HG02642 (cell line): ENCODE measurements around the gene SBNO1.
"Not testable (repeated sequence)": the region's sequence is repeated elsewhere in the genome, so short reads cannot be mapped to it uniquely, and the experiment has no call there.

Experiments used
- ATAC-seq: cut with Tn5 transposase; IDR thresholded peaks from one replicate; pipeline ENCODE4 v1.9.1; 2021; ENCODE audit warnings: mild to moderate bottlenecking; ENCODE audit not compliant: unreplicated experiment, poor library complexity

The SBNO1 gene

DNA sequence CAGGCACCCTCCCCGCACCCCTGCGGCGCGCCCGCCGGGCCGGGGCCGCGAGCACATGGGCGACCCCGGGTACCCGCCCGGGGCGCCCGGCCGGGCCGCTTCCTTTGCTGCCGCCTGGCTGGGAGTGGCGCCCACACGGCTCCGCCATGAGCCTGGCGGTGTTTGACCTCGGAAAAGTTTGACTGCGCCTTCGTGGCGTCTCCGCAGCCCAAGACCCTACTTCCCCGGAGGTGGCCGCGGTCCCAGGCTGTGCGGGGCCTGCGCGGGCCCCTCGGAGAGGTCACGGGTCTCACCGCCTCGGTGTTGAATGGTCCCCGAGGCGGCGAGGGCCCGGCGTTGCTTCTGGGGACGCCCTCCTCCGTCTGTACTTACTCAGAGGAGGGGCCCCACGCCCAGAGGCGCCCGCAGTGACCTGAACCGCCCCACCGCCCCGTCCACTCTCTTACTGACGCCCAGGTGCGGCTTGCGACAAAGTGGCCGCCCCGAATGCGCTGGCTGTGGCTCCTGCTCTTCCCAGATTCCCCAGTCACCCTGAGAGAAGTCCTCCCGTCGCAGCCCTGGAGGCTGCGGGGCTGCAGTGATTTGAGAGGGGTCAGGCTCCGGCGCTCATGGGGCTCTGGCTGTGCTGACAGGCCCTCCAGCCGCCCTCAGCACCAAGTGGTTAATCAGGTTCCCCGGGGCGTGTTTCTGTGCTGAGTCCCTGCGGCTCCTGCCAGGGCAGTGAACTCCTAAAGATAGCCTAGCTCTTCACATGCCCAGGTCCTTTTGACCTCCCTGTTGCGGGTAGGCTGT is 25.1 kb upstream of the SBNO1 start:
- peak; percentile 25 for ATAC-seq

DNA sequence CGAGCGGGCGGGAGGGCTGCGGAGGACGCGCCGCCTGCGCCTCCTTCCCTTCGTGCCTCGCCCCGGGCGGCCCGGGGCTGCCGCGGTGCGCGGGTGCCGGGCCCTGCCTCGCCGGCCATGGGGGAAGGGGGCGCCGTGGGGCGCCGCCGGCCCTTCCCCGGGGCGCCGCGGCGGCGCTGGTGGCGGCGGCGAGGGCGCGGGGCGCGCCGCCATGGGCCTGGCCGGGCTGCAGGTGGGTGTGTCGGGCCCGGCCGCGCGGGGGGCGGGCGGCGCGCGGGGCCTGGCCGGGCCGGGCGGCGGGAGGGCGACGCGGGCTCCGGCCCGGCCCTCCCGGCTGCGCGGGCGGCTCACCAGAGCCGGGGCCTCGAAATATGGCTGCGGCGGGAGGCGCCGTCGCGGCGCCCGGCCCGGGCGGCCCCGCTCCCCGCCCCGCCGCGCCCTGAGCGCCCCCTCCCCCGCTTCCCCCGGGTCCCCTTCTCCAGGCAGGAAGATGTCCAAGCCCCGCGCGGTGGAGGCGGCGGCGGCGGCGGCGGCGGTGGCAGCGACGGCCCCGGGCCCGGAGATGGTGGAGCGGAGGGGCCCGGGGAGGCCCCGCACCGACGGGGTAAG is 24.4 kb upstream of the SBNO1 start:
- ATAC-seq, result no peak

DNA sequence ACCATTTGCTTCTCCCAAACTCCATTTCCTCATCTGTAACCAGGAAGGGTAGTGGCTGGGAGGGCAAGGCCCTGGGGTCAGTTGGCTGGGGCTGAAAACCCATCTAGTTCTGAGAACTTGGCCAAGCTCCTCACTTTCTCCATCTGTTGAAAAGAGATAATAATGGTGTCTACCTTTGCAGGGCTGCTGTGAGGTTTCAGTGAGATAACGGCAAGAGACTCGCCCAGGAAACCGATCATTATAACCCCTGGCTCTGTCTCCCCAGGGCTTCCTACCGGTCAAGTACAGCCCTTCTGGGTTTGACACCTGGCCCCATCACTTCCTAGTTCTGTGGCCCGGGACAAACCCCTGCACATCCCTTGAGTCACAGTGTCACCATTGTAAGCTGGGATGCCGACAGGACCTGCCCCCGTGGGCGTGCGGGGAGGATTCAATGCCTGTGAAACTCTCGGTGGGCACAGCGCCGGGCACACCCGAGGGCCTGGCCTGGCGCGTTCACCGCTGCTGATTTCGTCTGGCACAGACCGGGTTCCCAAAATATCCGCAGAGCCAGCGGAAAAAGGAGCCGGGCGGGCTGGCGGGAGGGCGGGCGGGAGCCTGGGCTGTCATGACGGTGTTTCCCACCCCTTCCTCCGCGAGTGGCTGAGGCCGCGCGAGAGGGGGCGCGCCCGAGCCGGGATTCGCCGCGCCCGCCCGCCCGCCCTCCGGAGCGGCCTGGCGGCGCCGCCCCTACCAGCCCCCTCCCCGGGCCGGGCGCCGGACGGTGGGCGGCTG is 23.7 kb upstream of the SBNO1 start:
- peak; percentile 45 for ATAC-seq

DNA sequence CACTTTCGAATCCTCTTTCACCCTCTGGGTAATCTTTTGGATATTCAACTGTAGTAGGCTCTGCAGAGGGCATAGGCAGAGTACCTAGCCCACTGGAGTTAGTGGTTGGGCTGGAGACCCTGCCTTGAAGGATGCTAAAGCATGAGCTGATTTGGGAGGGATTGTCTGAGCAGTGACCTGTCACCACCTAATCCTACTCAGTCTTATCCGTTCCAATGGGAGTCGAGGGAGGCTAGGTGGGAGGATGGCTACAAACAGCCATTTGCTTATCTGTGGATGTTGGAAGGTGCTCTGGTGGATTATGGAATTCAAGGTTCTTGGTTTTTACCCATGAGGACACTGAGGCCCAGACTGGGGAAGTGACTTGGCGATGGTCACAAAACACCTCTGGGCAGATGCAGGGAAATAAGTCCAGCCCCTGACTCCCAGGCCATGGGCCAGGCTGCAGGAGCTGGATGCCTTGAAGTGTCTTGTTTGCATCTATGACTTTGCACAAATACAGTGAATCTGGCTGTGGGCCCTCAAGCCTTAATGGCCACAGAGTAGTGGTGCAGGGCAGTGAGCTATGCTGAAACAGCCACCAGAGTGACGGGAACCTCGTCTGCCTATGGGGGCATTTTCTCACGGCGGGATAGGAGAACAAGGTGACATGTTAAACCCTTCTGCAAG is 23.0 kb upstream of the SBNO1 start:
- no peak for ATAC-seq

DNA sequence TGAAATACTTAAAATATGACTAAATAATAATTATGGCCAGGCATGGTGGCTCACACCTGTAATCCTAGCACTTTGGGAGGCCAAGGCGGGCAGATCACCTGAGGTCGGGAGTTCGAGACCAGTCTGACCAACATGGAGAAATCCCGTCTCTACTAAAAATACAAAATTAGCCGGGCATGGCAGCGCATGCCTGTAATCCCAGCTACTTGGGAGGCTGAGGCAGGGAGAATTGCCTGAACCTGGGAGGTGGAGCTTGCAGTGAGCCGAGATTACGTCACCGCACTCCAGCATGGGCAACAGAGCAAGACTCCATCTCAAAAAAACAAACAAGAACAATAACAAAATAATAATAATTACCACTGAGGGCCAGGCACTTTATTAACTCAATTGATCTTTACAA is 20.9 kb upstream of the SBNO1 start:
- not testable (repeated sequence) for ATAC-seq

DNA sequence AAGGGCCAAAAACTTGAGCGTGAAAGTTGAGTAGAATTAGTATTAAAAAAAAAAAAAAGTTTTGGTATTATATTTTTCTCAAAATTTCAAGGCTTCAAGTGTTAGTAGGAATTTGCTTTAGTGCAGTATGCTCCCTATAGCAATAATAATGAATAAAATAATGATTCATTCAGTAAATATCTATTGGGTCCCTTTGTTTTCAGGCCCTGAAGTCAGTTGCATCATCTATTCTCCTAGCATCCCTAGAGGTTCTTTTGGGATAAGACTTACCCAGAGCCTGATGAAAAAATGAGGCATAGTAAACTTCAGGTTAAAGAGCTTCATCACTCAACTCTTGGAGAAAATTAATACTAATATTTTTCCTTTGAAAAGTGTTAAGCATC is 20.3 kb upstream of the SBNO1 start:
- no peak for ATAC-seq

DNA sequence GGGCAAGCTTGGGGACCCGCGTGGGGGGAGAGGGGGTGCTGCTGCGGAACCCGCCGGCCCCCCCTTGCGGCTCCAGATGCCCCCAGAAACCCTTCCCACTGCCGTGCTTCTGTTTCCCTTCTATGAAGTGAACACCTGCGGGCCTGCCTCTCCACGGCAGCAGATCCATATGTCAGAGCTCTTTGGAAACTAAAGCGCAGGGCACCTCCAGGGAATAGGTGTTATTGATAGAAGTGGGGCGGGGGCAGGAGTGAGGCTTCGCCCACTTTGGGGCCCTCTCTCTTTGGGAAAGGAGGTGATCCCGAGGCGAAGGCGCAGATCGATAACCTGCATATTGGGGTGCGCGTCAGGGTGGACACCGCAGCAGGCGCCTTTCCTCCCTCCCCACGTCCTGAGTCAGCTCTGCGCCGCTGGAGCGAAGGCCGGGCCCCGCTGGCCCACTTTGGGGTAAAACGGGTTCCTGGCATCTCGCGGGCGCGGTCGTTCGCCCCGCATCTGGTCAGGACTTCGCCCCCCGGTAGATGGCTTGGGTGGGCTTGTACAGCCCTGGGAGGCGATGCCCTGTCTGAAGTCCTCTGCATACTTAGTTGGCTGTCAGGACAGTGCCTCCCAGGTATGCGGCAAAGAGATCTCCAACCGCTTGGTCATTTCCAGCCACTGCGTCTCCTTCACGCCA is 19.8 kb upstream of the SBNO1 start:
- ATAC-seq, result no peak

DNA sequence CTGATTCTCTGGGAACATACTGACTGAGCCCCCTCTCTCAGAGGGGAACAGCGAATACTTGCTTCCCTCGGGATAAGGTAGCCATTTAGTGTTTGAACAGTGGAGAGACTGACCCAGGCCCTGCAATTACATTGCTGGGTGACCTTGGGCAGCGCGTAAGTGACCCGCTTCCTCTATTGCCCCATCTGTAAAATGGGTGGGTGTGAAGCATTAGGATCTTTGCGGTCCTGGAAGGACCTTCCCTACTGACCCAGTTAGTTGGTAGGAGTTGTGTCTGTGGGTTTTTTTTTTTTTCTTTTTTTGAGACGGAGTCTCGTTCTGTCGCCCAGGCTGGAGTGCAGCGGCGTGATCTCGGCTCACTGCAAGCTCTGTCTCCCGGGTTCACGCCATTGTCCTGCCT is 18.0 kb upstream of the SBNO1 start:
- ATAC-seq, result no peak

DNA sequence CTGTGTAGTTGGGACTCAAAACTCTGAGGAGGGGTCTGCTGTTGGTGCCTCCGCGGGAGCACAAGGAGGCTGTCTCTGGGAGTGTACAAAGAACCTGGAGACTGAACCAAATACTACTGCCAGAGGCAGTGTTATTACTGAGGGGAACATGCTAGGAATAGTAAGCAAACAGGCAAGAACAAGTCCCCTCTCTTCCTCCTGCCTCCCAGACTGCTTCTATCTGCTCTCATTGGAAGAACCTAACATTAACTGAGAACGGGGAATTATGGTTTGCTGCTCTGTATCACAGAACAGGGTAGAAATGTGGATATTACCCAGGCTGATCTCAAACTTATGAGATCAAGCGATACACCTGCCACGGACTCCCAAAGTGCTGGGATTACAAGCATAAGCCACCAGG is 14.7 kb upstream of the SBNO1 start:
- ATAC-seq, result no peak

DNA sequence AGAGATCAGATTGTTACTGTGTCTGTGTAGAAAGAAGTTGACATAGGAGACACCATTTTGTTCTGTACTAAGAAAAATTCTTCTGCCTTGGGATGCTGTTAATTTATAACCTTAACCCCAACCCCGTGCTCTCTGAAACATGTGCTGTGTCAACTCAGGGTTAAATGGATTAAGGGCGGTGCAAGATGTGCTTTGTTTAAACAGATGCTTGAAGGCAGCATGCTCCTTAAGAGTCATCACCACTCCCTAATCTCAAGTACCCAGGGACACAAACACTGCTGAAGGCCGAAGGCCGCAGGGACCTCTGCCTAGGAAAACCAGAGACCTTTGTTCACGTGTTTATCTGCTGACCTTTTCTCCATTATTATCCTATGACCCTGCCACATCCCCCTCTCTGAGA is 7.8 kb upstream of the SBNO1 start:
- not testable (repeated sequence) for ATAC-seq

DNA sequence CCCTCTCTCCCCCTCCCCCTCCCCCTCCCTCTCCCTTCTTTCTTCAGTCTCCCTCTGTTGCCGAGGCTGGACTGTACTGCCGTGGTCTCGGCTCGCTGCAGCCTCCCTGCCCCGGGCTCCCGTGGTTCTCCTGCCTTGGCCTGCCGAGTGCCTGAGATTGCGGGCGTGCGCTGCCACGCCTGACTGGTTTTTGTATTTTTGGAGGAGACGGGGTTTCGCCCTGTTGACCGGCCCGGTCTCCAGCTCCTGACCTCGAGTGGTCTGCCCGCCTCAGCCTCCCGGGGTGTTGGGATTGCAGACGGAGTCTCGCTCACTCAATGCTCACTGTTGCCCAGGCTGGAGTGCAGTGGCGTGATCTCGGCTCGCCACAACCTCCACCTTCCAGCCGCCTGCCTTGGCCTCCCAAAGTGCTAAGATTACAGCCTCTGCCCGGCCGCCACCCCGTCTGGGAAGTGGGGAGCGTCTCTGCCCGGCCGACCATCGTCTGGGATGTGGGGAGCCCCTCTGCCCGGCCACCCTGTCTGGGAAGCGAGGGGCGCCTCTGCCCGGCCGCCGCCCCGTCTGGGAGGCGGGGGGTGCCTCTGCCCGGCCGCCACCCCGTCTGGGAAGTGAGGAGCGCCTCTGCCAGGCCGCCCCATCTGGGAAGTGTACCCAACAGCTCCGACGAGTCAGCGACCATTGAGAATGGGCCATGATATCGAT is 7.2 kb upstream of the SBNO1 start:
- not testable (repeated sequence) for ATAC-seq

DNA sequence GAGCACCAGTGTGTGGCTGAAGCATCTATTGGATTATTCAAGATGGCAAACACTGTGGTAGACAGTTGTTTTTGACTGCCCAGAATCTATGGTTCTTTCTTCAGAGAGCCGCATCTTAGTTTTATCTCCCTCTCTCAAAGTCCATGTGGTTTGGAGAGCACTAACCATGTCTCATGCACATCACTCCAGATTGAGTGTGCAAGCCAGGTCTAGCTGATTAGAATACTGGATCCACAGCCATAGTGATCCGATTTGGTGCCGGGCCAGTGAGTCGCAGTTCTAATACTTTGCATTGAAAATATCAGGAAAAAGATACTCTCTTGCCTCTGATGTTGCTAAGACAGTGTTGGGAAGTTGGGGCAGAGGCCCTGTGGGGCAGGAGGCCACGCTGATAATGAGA is 4.6 kb upstream of the SBNO1 start:
- no peak for ATAC-seq

DNA sequence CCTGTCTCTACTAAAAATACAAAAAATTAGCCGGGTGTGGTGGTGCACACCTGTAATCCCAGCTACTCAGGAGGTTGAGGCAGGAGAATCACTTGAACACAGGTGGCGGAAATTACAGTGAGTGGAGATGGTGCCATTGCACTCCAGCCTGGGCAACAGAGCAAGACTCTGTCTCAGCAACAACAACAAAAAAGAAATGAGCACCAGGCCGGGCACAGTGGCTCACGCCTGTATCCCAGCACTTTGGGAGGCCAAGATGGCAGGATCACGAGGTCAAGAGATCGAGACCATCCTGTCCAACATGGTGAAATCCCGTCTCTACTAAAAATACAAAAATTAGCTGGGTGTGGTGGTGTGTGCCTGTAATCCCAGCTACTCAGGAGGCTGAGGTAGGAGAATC is 3.8 kb upstream of the SBNO1 start:
- not testable (repeated sequence) for ATAC-seq

DNA sequence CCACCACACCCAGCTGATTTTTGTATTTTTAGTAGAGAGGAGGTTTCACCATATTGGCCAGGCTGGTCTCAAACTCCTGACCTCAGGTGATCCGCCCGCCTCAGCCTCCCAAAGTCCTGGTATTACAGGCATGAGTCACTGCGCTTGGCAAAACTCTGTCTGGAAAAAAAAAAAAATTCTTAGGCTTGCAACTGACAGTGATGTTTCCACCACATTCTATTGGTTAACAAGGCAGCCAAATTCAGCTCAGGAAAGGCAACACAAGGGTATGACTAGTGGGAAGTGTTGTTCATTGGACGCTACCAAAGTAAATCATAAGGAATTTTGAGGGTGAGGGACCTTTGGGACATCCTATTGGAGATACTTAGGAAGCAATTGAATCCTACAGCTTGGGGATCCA is 2.9 kb upstream of the SBNO1 start:
- ATAC-seq, result no peak

DNA sequence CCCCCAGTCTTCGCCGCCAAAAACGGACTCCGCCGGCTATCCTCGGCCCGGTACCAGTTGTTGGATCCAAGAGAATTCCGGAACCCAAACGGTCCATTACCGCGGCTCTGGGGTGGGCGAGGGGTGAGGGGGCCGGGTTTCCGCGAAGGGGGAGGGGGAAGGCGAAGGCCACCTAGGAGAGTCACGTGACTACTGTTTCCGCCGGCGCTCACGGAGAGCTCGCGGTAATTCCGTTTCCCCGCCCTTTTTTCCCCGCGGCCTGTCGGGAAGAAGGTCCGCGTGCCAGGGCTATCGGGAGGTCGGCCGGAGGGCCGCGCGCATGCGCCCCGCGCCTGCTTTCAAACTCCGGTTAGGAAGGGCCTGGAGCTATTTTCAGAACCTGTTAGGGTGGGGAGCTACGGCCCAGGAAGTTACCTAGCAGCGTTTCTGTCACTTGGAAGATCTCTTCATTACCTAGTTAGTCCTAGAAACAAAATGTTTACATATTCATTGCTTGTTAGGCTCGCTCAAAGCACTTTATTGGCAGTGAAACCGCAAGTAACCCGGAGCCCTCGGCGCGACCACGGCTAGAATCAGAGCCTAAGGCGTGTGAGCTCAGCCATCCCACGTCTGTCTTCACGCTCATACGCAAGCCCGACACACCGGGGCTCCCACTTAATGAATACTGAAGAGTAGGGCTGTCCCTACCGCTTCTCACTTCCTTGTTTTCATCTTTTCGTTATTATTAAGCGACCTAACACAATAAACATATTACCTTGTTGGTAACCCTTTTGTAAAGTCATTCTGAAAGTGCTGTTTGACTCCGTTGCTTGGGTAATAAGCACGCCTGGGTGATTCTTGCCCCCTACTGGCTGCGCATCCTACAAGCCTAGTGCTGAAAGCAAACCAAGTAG is 624 bp upstream of the SBNO1 start:
- peak; percentile 74 for ATAC-seq

DNA sequence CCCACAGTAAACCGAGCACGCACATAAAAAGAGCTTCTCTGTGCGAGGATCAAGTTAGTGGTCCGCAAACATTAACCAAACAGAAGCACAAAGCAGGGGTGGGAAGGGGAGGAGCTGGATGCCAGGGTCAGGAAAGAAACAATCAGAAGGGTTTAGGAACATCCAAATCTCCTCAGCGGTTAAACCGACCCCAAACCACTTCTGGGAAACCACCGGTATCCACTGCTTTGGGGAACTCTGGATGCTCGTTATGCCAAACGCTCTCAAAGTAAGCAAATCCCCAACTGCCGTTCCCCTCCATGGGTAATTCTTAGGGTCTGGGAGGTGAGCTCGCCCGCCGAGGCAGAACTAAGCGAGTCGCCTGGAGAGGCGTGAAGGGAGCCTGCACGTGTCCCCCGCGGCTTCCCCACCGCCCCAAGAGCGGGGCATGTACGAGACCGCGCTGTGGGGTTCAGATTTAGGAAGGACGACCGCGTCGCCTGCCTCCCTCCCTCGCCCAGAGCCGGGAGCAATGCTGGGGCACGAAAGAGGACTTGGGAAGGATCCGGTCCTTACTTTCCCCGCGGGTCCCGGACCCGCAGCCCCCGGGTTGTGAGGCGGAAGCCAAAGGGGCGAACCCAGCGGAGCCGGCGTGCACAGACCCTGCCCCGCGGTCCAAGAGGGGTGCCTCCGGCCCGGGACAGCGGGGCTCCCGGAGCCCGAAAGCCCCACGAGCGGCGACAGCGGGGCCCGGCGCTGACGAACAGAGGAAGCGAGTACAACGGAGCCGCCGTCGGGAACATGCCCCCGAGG is 711 bp downstream of the SBNO1 start:
- ATAC-seq, result peak; percentile 14

DNA sequence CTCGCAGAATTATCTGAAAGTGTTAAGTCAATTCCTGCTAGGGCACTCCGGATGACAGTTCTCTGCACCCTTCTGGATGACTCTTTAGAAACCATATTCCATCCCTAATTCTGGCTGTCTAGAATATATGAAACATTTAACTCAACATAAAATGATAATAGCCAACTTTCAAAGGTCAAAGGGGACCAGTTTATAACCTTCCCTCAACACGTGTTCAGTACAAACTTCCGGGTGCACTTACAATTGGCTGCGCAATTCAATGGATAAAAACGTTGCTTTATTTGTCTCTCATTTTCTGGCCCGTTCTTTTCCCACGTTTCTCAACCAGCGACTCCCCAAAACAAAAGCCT is 1.3 kb downstream of the SBNO1 start:
- no peak for ATAC-seq

DNA sequence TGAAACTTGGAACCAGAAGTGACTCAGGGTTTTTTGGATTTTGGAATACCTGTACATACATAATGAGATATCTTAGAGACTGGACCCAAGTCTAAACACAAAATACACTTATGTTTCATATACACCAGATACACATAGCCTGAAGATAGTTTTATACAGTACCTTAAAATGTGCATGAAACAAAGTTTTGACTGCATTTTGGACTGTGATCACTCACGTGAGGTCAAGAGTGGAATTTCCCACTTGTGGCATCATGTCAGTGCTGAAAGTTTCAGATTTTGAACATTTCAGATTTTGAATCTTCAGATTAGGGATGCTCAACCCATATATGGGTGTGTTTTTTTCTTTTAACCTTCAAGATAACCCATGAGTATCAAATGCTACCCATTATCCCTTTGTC is 6.6 kb downstream of the SBNO1 start:
- no peak for ATAC-seq
